ENCODE data around the gene SERPINI1.

The SERPINI1 gene

GRCh38 chr3:167709690-167710089 is 25.8 kb upstream of the SERPINI1 start:
- no peak for TF ChIP-seq CTCF (IDR thresholded peaks at IDR 0.05; ENCODE audit: low read depth, low read length, missing control alignments)

GRCh38 chr3:167710552-167710951 is 25.0 kb upstream of the SERPINI1 start:
- no peak for DNase-seq (ENCODE audit: low read depth)
- H3K4me3 ChIP-seq (ENCODE audit: low read depth, low read length): no peak overlapping the region
- no peak for TF ChIP-seq CTCF (IDR thresholded peaks at IDR 0.05; ENCODE audit: low read depth, low read length, missing control alignments)
- in situ Hi-C loops (cut with HindIII; ENCODE audit: low sequenced_read_pairs): no loop called here

More at GRCh38 chr3:167709690-167710089, 25.8 kb upstream of the SERPINI1 start:
- no peak for DNase-seq (ENCODE audit: low read depth)
- in situ Hi-C loops (cut with HindIII; ENCODE audit: low sequenced_read_pairs): no loop called here
- H3K4me3 ChIP-seq (ENCODE audit: low read depth, low read length): no peak overlapping the region

- H3K4me3 ChIP-seq (ENCODE audit: low read depth, low read length): no peak overlapping the region
- in situ Hi-C loops (cut with HindIII; ENCODE audit: low sequenced_read_pairs): no loop called here
- no peak for TF ChIP-seq CTCF (IDR thresholded peaks at IDR 0.05; ENCODE audit: low read depth, low read length, missing control alignments)
- no peak for DNase-seq (ENCODE audit: low read depth)
These were observed 24.1 kb upstream of the SERPINI1 start for GRCh38 chr3:167711439-167711838.

GRCh38 chr3:167712445-167712844 is 23.1 kb upstream of the SERPINI1 start:
- no peak for TF ChIP-seq CTCF (IDR thresholded peaks at IDR 0.05; ENCODE audit: low read depth, low read length, missing control alignments)
- no peak for DNase-seq (ENCODE audit: low read depth)
- in situ Hi-C loops (cut with HindIII; ENCODE audit: low sequenced_read_pairs): no loop called here
- H3K4me3 ChIP-seq (ENCODE audit: low read depth, low read length): no peak overlapping the region

- no peak for DNase-seq (ENCODE audit: low read depth)
- H3K4me3 ChIP-seq (ENCODE audit: low read depth, low read length): no peak overlapping the region
- TF ChIP-seq CTCF (IDR thresholded peaks at IDR 0.05; ENCODE audit: low read depth, low read length, missing control alignments): no peak
- in situ Hi-C loops (cut with HindIII; ENCODE audit: low sequenced_read_pairs): no loop called here
These were observed 20.6 kb upstream of the SERPINI1 start for GRCh38 chr3:167714871-167715270.

GRCh38 chr3:167716920-167717319 is 18.6 kb upstream of the SERPINI1 start:
- H3K4me3 ChIP-seq (ENCODE audit: low read depth, low read length): no peak overlapping the region
- in situ Hi-C loops (cut with HindIII; ENCODE audit: low sequenced_read_pairs): no loop called here
- TF ChIP-seq CTCF (IDR thresholded peaks at IDR 0.05; ENCODE audit: low read depth, low read length, missing control alignments): no peak
- DNase-seq (ENCODE audit: low read depth): no peak

- no peak for DNase-seq (ENCODE audit: low read depth)
- in situ Hi-C loops (cut with HindIII; ENCODE audit: low sequenced_read_pairs): no loop called here
- H3K4me3 ChIP-seq (ENCODE audit: low read depth, low read length): no peak overlapping the region
- TF ChIP-seq CTCF (IDR thresholded peaks at IDR 0.05; ENCODE audit: low read depth, low read length, missing control alignments): no peak
These were observed 16.9 kb upstream of the SERPINI1 start for GRCh38 chr3:167718582-167718981.
